MM.1S (cell line): ENCODE results near the gene PRG2.

Experiments used
- DNase-seq: peaks from one replicate; pipeline ENCODE4 v3.0.0-alpha.2; 2015
- H2AFZ ChIP-seq: fragments of 300-600 bp; sonication (generic); 2 replicates; pipeline ENCODE4 v1.6.0; 2016; ENCODE audit warnings: antibody characterized with exemption, low read length
- H3F3A ChIP-seq: fragments of 300-600 bp; sonication (generic); 2 replicates; pipeline ENCODE4 v1.6.1; 2016; ENCODE audit warnings: mild to moderate bottlenecking, antibody characterized with exemption, low read length, moderate library complexity, mixed read lengths; ENCODE audit not compliant: insufficient read depth
- H3K27ac ChIP-seq: fragments of 300-600 bp; sonication (generic); 2 replicates; pipeline ENCODE4 v1.5.1; 2016; ENCODE audit warnings: mild to moderate bottlenecking, low read length
- H3K27me3 ChIP-seq: fragments of 300-600 bp; sonication (generic); replicated peaks from 2 replicates; pipeline ENCODE4 v1.6.0; 2016; ENCODE audit warnings: low read length; ENCODE audit not compliant: insufficient read depth
- H3K36me3 ChIP-seq: fragments of 300-600 bp; sonication (generic); replicated peaks from 2 replicates; pipeline ENCODE4 v1.6.1; 2016; ENCODE audit warnings: mild to moderate bottlenecking, low read length, mixed read lengths; ENCODE audit not compliant: insufficient read depth
- H3K4me1 ChIP-seq: fragments of 300-600 bp; sonication (generic); 2 replicates; pipeline ENCODE4 v1.6.1; 2016; ENCODE audit warnings: low read length, mixed read lengths
- H3K4me2 ChIP-seq: fragments of 300-600 bp; sonication (generic); 2 replicates; pipeline ENCODE4 v1.6.0; 2016; ENCODE audit warnings: low read depth, low read length
- H3K4me3 ChIP-seq: fragments of 300-600 bp; sonication (generic); 2 replicates; pipeline ENCODE4 v1.5.1; 2016; ENCODE audit warnings: low read length, mixed read lengths
- H3K79me2 ChIP-seq: fragments of 300-600 bp; sonication (generic); 2 replicates; pipeline ENCODE4 v1.6.1; 2016; ENCODE audit warnings: mixed run types, low read length, mixed read lengths
- H3K9ac ChIP-seq: fragments of 300-600 bp; sonication (generic); 2 replicates; pipeline ENCODE4 v1.6.1; 2016; ENCODE audit warnings: low read length, mixed read lengths
- H3K9me2 ChIP-seq: fragments of 300-600 bp; sonication (generic); replicated peaks from 2 replicates; pipeline ENCODE4 v1.6.1; 2016; ENCODE audit warnings: mild to moderate bottlenecking, low read length, mixed read lengths; ENCODE audit not compliant: insufficient read depth
- H3K9me3 ChIP-seq: fragments of 300-600 bp; sonication (generic); replicated peaks from 2 replicates; pipeline ENCODE4 v1.6.1; 2016; ENCODE audit warnings: mild to moderate bottlenecking, low read length, mixed read lengths; ENCODE audit not compliant: insufficient read depth
- H4K20me1 ChIP-seq: fragments of 300-600 bp; sonication (generic); 2 replicates; pipeline ENCODE4 v1.6.1; 2016; ENCODE audit warnings: mild to moderate bottlenecking, low read length, moderate library complexity, mixed read lengths; ENCODE audit not compliant: insufficient read depth
- CTCF ChIP-seq: fragments of 300-600 bp; sonication (generic); IDR thresholded peaks from 2 replicates; pipeline ENCODE4 v1.5.1; 2016; ENCODE audit warnings: antibody characterized with exemption, low read length, mixed read lengths
- EZH2 ChIP-seq: fragments of 300-600 bp; sonication (generic); optimal IDR thresholded peaks from 2 replicates; pipeline ENCODE3; 2017; ENCODE audit warnings: low read depth, mild to moderate bottlenecking, antibody characterized with exemption, low read length, mixed read lengths
- EZH2phosphoT487 ChIP-seq: fragments of 300-600 bp; sonication (generic); IDR thresholded peaks from 2 replicates; pipeline ENCODE4 v1.6.1; 2018; ENCODE audit warnings: antibody characterized with exemption, low read length

PRG2 gene

GRCh38 chr11:57391111-57391510, 661 bp upstream of the PRG2 start:
- no peak for DNase-seq
- H3K9me2 ChIP-seq: no peaks in the 10 kb centered on the region
- no peak overlapping the region for H3K27ac ChIP-seq
- H4K20me1 ChIP-seq: no peaks in the 10 kb centered on the region
- no peak overlapping the region for H3K9ac ChIP-seq
- H2AFZ ChIP-seq: no peak overlapping the region
- H3K4me2 ChIP-seq: no peak overlapping the region
- H3K4me3 ChIP-seq: no peak overlapping the region
- TF ChIP-seq CTCF (no peak), EZH2phosphoT487 (no peak), EZH2 (no peak)
- no peaks in the 10 kb centered on the region for H3K79me2 ChIP-seq
- H3K36me3 ChIP-seq: no peaks in the 10 kb centered on the region
- no peaks in the 10 kb centered on the region for H3K27me3 ChIP-seq
- no peaks in the 10 kb centered on the region for H3K4me1 ChIP-seq
- no peaks in the 10 kb centered on the region for H3K9me3 ChIP-seq
- no peaks in the 10 kb centered on the region for H3F3A ChIP-seq

GRCh38 chr11:57387289-57388030, 3.0 kb downstream of the PRG2 start:
- no peak for DNase-seq
- Histone ChIP-seq H2AFZ (no peak overlapping the region), H3K27ac (no peak overlapping the region), H3K9me2 (no peaks in the 10 kb centered on the region), H3K9me3 (no peaks in the 10 kb centered on the region), H3K4me3 (no peak overlapping the region), H3F3A (no peaks in the 10 kb centered on the region), H3K27me3 (no peaks in the 10 kb centered on the region), H3K4me1 (no peaks in the 10 kb centered on the region), H3K4me2 (no peak overlapping the region), H4K20me1 (no peaks in the 10 kb centered on the region), H3K9ac (no peak overlapping the region), H3K36me3 (no peaks in the 10 kb centered on the region), H3K79me2 (no peaks in the 10 kb centered on the region)
- TF ChIP-seq CTCF: no peak
- TF ChIP-seq EZH2phosphoT487: no peak
- TF ChIP-seq EZH2: no peak

- Histone ChIP-seq H2AFZ (no peak overlapping the region), H3K27me3 (no peaks in the 10 kb centered on the region), H3K9me2 (no peaks in the 10 kb centered on the region), H4K20me1 (no peaks in the 10 kb centered on the region), H3K79me2 (no peaks in the 10 kb centered on the region), H3K4me1 (no peaks in the 10 kb centered on the region), H3K4me3 (no peak overlapping the region), H3K9ac (no peak overlapping the region), H3F3A (no peaks in the 10 kb centered on the region), H3K36me3 (no peaks in the 10 kb centered on the region), H3K27ac (no peak overlapping the region), H3K4me2 (no peak overlapping the region), H3K9me3 (no peaks in the 10 kb centered on the region)
- TF ChIP-seq EZH2: no peak
- no peak for TF ChIP-seq EZH2phosphoT487
- no peak for TF ChIP-seq CTCF
- DNase-seq: no peak
Observed at GRCh38 chr11:57386178-57386940, 4.1 kb downstream of the PRG2 start.
